GM10266 (cell line): Measurements from ENCODE around the gene MAP7D1.
"Not testable (repeated sequence)": the region's sequence is repeated elsewhere in the genome, so short reads cannot be mapped to it uniquely, and the experiment has no call there.

Experiments
- DNase-seq: peaks from one replicate; pipeline ENCODE4 v3.0.0; 2012; ENCODE audit errors: extremely low spot score
- TF ChIP-seq, protein P1 (sequence below): IDR thresholded peaks from 2 replicates; pipeline ENCODE4 v1.5.1; 2012; ENCODE audit warnings: mild to moderate bottlenecking, low read depth; ENCODE audit not compliant: control insufficient read depth, insufficient read depth; ENCODE audit errors: missing control alignments

MAP7D1 gene

DNA sequence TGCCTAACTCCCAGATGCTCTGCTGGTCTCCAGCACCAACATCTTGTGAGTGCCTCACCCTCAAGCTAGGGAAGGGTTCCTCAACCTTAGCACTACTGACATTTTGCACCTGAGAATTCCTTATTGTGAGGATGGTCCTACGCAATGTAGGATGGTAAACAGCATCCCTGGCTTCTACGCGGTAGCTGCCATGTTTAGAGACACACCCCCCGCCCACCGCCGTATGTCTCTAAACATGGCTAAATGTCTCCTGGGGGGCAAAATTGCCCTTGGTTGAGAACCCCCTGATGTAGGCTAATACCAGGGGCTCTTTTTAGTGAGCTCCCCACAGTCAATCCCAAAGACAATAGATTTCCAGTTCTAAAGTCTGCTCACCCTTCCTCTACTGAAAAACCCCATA is 2.5 kb upstream of the MAP7D1 start:
- no peak for DNase-seq
- TF ChIP-seq, protein P1, sequence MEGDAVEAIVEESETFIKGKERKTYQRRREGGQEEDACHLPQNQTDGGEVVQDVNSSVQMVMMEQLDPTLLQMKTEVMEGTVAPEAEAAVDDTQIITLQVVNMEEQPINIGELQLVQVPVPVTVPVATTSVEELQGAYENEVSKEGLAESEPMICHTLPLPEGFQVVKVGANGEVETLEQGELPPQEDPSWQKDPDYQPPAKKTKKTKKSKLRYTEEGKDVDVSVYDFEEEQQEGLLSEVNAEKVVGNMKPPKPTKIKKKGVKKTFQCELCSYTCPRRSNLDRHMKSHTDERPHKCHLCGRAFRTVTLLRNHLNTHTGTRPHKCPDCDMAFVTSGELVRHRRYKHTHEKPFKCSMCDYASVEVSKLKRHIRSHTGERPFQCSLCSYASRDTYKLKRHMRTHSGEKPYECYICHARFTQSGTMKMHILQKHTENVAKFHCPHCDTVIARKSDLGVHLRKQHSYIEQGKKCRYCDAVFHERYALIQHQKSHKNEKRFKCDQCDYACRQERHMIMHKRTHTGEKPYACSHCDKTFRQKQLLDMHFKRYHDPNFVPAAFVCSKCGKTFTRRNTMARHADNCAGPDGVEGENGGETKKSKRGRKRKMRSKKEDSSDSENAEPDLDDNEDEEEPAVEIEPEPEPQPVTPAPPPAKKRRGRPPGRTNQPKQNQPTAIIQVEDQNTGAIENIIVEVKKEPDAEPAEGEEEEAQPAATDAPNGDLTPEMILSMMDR: no peak

DNA sequence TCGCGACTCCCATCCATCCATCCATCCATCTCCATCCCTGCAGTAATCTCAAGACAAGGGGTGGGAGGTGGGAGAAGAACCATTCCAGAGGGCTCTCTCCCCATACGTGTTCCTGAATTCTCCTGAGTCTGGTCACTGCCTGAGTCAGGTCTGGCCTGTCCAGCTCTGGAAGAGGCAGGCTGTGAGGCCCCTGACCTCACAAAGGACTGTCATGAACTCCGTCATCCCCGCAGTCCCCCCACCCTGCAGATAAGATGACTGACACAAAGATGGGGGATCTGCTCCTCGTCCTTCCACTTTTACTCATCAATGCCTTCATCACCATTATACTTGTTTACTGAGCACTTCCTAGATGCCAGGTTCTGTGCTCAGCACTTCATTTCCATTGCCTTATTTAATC is 1.6 kb upstream of the MAP7D1 start:
- DNase-seq: no peak
- TF ChIP-seq, protein P1: no peak

DNA sequence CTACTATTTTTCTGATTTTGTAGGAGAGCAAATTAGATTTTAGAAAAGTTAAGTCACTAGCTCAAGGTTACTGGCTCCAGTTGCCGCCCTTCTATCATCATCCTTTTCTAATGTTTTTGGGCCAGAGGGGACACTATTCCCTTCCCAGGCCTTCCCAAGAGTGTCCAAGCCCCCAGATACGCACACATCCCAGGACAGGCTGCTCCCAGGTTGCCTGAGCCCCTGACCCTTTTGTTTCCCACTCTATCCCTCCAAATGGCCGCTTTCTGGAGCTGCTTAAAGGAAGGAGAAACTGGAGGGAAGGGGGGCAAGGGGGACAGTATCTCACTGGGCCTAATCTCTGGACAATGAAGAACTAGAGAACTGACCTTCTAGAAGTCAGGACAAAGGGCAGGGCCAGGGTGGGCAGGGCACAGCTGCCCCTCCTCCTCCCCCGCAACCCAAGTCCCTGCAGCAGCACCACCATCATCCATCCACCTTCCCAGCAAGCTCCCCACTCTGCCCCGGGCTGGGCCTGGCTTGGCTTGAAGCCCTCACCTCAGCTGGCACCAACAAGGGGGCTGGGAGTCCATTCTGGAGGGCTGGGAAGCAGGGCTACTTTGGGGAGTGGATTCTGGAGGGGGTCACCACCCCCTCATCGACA is 1.1 kb upstream of the MAP7D1 start:
- TF ChIP-seq, protein P1: no peak
- DNase-seq: no peak

GRCh38 chr1:36156329-36157114 is 562 bp downstream of the MAP7D1 start:
- TF ChIP-seq, protein P1: no peak
- peak; percentile 70 for DNase-seq

DNA sequence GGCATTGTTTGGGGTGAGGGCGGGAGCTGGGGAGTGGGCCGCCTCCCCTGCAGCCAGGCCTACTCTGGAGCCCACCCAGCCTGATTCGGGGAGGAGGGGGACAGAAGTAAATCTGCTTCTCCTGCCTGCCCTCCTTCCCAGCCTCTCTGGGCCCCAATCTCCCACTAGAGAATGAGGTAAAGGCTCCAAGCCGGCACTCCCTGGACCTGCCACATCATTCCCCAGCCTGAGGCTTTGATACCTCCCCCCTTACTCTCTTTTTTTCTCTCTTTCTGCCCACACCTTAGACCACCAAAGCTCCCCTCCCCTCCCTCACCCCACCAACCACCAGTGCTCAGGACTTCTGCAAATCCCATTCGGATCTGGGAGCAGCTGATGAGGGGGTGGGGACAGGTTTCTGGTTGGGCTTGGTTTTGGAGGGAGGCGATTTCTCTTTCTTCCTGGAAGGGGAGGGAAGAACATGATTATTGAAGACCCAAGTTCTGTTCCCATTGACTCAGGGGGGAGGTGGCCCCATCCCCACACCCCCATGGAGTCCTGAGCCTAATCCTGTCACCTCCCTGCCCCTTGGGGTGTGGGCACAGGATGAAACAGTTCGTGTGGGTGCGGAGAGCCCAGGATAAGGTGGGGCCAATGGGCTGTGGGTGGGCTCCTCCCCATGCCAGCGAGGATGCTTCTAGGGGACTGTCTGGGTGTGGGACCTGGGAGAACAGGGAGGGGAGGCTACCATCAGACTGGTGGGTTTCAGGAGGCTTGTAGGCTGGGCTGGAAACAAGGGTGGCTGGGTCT is 1.3 kb downstream of the MAP7D1 start:
- no peak for DNase-seq

GRCh38 chr1:36157973-36158826 is 2.2 kb downstream of the MAP7D1 start:
- TF ChIP-seq, protein P1: no peak
- DNase-seq: no peak

More for the DNA sequence above, 1.3 kb downstream of the MAP7D1 start:
- TF ChIP-seq, protein P1: no peak

- not testable (repeated sequence) for DNase-seq
Measured at GRCh38 chr1:36158827-36159252, 2.9 kb downstream of the MAP7D1 start.
